ENCODE results near the gene TMEM175.

The TMEM175 gene

DNA sequence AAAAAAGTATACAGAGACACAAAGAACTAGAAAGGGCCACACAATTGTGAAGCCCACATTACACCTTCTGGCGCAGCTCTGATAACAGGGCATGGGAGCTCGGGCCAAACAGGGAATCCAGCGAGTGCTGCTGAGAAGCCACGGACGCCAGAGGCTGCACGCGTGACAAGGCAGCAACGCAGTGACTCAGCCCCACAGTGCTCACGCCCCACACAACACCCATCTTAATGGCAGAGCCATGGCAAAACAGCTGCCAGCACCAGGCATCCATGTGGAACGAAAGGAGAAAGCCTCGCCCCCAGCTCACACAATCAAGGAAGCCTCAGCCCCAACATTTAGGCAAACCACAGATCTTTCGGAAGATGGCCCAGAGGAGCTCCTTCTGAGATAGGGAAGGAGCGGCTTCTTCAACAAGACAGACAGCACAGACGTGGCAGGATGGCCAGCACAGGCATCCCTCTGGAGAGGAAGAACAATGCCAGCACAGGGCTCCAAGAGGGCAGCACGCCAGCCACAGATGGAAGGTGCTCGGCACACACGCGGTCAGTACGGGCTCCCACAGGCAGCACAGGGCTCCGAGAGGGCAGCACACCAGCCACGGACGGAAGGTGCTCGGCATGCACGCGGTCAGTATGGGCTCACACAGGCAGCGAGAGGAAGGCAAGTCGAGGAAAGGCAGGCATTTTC is 33.2 kb upstream of the TMEM175 start:
- H3K27ac ChIP-seq, result no peak overlapping the region
- no peak for DNase-seq (ENCODE audit: low read depth, low spot score)

- H3K27ac ChIP-seq, result no peak overlapping the region
- no peak for DNase-seq (ENCODE audit: low read depth, low spot score)
These were observed 32.7 kb upstream of the TMEM175 start for GRCh38 chr4:899556-899906.

- no peak overlapping the region for H3K27ac ChIP-seq
- DNase-seq (ENCODE audit: low read depth, low spot score), result no peak
These were observed 32.2 kb upstream of the TMEM175 start for GRCh38 chr4:900073-900472.

DNA sequence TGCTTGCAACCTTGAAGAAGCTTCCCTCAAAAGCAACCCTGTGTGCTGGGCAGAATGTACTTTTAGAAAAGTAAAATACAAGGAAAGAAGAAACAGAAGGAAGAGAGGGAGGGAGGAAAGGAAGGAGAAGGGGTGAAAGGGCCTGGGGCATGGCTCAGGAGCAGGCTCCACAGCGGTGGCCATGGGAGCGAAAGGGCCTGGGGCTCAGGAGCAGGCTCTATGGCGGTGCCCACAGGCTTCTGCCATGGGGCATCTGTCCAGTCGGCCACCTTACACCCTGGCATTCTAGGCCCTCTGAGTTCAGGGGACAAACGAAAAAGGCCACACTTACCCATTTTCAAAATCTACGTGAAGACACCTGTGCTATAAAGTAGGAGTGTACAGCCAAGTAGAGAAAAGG is 31.5 kb upstream of the TMEM175 start:
- H3K27ac ChIP-seq, result no peak overlapping the region
- DNase-seq (ENCODE audit: low read depth, low spot score), result no peak

- H3K27ac ChIP-seq, result no peak overlapping the region
- no peak for DNase-seq (ENCODE audit: low read depth, low spot score)
These were observed 30.9 kb upstream of the TMEM175 start for GRCh38 chr4:901192-901910.

DNA sequence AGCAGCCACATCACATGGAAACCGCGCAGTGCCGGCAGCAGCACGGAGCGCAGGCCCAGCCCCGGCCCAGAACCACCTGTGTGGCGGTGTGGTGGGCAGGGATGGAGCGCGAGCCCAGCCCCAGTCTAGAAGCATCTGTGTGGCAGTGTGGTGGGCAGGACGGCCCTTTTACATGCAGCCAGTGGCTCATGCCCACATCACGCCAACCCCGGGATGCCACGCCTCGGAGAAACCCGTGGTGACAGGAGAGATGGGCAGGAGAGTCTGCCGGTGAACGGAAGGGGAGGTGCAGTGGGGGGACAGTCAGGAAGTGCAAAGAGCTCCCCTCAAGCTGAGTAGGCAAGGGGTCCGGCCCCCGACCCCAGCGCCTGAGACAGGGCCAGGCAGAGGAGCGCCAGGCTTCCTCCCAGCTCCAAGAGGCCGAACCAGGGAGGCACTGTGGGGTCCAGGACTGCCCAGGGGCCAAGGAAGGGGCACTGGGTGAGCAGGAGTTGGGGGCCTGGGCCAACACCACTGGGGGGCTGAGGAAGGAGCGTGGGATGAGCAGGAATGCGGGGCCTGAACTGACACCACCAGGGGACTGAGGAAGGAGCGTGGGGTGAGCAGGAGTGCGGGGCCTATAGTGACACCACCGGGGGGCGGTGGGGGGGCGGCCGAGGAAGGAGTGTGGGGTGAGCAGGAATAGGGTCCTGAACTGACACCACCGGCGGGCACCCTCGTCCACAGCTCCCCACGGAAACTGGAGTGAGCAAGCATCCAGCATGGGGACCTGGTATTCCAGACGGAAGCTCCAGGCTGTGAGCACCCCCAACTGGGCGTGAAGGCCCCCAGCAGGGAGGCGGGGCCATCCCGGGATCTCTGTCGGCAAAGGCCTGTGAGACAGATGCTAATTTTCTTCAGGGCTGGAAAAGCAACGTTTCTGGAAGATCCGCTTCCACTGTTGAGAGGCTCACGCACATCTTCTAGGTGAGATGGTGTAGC is 28.9 kb upstream of the TMEM175 start:
- no peak for DNase-seq (ENCODE audit: low read depth, low spot score)
- H3K27ac ChIP-seq, result no peak overlapping the region

DNA sequence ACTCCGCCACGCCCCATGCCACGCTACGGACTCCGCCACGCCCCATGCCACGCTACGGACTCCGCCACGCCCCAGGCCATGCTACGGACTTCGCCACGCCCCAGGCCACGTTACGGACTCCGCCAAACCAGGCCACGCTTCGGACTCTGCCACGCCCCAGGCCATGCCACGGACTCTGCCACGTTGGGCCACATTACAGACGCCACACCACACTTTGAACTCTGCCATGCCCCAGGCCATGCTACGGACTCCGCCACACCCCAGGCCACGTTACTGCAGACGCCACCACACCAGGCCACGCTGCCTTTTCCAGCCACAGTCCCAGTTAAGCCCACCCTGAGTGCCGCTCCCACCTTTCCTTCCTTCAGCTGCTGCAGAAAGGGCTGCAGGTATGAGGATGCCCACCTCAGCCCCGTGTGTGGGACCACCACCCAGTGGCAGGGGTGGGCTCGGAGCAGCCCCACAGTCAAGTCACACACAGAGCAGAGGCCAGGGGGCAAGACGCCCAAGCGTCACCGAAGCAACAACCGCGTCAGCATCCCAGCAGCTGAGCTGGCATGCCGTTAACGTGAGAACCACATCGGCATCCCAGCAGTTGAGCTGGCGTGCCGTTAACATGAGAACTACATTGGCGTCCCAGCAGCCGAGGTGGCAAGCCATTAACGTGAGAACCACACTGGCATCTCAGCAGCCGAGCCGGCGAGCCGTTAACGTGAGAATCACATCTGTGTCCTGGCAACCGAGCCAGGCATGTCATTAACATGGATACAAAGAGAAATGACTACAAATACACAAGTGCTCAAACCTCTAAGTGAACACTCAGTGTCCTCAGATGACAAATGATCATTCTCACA is 26.5 kb upstream of the TMEM175 start:
- no peak overlapping the region for H3K27ac ChIP-seq
- DNase-seq (ENCODE audit: low read depth, low spot score), result no peak

GRCh38 chr4:906339-907102 is 25.7 kb upstream of the TMEM175 start:
- no peak for DNase-seq (ENCODE audit: low read depth, low spot score)
- no peak overlapping the region for H3K27ac ChIP-seq

GRCh38 chr4:907103-907400 is 25.2 kb upstream of the TMEM175 start:
- no peak overlapping the region for H3K27ac ChIP-seq
- DNase-seq (ENCODE audit: low read depth, low spot score), result no peak

DNA sequence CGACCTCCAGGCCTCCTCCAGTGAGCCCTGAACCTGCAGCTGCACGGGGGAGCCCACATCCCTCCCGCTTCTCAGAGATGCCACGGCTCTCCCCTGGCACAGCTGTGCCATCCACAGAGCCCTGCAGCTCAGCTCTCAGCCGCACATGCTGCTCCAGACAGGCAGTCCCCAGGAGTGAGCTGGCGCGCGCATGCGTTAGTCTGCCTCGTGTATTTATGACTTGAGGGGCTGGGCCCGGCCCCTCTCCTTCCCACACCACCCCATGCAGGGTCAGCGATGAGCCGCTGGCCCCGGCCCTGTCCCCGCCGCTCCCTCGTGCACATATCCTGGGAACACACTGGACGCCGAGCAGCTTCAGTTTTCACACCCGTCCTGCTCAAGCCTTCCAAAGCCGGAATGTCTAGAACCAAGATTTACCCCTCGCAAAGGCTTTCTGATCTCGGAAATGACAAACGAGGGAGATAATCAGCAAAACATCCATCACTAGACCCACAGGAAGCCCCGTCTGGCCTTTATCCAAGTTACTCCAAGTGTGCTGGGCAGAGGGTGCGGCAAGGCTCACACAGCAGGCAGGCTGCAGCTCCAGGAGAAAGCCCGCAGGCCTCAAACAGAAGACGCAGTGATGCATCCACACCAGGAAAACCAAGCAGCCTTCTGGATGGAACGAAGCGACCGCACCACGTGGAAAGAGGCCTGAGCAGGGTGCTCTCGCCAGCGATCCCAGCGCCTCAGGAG is 24.4 kb upstream of the TMEM175 start:
- DNase-seq (ENCODE audit: low read depth, low spot score), result no peak
- H3K27ac ChIP-seq, result no peak overlapping the region

DNA sequence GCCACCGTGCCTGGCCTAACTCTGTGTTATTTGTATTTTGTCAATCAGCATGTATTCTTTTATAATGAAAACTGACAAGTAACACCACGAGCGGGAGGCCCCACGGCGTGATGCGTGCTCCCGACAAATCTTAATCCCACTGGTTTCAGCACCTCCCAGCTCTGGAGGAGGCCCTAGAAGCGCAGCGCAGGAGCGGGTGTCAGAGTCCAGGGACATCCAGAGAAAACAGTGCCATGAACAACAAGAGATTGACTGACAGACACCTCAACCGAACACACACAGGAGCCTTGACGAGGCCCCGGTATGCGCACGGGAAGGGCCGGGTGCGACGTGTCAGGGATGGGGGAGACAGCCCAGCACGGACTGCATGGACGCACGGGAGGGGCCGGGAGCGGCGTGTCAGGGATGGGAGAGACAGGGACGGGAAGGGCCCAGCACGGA is 23.1 kb upstream of the TMEM175 start:
- DNase-seq (ENCODE audit: low read depth, low spot score), result no peak
- no peak overlapping the region for H3K27ac ChIP-seq

DNA sequence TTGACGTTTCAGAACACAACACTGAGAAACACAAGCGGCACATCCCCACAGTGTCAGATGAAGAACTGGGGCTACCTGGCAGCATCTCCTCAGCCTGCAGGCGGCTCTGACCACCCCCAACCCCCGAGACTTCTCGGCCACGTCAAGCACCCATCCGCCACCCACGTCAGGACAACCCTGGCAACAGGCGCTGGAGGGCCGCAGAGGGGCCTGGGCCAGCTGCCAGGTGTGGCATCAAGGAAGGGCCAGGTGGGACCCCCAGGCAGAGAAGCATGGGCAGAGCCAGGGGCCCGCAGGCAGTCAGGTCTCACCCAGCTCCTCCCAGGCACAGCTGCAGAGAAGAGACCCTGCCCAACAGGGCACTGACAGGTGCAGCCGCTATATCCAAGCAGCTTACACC is 22.4 kb upstream of the TMEM175 start:
- no peak for DNase-seq (ENCODE audit: low read depth, low spot score)
- H3K27ac ChIP-seq, result no peak overlapping the region

GRCh38 chr4:910366-911091 is 21.7 kb upstream of the TMEM175 start:
- no peak overlapping the region for H3K27ac ChIP-seq
- DNase-seq (ENCODE audit: low read depth, low spot score), result no peak

DNA sequence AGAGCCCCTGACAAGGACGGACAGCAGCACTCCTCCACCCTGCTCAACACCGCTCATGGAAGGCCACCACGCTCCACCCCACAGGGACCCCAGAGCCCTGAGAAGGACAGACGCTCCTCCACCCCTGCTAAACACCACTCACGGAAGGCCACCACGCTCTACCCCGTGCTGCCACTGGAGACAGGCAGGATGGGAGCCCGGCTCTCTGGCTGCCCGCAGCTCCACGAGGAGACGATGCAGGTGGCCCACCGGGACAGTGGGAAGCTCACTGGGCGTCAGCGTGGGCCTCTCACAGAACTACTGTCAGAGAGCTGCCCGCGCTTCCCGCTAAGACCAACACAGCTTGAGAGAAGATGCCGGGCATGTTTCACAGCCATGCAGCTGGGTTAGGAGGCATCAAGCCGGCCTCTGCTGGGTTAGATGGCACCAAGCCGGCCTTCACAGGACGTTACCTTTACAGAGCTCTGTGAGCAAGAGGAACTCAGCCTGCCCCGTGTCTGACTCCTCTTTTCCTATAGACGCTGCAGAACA is 21.0 kb upstream of the TMEM175 start:
- DNase-seq (ENCODE audit: low read depth, low spot score), result no peak
- H3K27ac ChIP-seq, result peak overlapping the region; percentile 94

DNA sequence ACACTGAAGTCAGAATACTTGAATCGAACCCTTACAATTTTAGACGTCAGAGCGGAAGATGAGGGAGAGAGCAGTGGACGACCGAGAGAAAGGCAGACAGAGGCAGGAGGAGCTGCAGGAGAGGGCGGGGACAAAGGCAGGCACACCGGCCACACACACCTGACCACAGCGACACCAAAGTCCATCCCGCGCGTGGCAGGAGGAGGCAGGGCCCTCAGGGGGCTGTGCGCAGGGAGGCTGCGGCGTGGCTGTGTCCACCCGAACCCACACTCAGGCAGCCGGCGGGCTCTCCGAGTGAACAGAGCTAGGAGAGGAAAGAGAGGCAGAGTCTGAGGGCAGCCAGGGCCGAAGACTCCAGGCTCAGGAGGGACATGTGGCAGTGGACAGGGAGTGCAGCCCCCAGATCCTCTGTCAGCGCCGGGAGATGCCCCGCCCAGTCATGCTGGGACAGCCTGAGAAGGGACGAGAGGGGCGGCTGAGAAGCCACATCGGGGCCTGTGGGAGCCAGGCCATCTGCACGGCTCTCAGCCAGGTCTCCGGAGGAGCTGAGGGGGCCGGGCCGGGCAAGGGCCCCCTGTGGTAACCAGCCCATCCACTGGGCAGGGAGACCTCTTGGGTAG is 20.3 kb upstream of the TMEM175 start:
- no peak for DNase-seq (ENCODE audit: low read depth, low spot score)

DNA sequence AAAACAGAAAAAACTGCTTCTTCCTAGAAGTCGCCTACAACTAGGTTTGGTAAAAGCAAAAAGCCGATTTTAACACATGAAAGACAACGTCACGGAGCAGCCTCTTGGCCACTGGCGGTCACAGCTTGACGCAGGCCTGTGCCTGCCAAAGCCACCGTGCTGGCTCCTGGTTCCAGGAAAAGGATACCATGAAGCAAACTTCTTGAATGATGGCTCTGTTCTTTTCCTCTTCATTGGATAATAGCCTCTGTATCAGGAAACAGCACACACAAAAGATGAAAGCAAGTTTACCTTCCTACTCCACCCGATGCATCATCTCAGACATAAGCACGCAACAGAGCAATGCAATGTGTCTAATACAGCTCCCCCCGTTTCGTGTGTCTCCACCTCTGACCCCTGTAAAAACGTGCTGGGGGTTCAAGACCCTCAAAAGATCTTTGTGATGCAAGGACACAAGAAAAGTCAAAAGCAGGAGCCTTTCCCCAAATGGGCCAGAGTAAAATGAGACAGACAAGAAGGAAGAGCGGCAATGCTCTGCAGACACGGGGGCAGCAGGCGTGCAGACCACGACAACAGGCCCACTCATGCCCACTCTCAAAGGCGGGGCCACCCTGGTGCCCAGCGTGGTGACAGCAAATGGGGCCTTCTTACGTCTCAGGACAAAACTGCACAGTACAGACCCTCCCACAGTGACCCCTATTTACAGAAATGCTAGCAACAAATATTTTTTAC is 19.5 kb upstream of the TMEM175 start:
- DNase-seq (ENCODE audit: low read depth, low spot score), result peak; percentile 71
- H3K27ac ChIP-seq, result peak overlapping the region; percentile 94

More for the DNA sequence above, 20.3 kb upstream of the TMEM175 start:
- H3K27ac ChIP-seq, result peak overlapping the region; percentile 94

- DNase-seq (ENCODE audit: low read depth, low spot score), result no peak
- peak overlapping the region; percentile 94 for H3K27ac ChIP-seq
These were observed 19.0 kb upstream of the TMEM175 start for GRCh38 chr4:913280-913618.

Measured in epithelial cell of prostate (primary cell).